Esophagus squamous epithelium (tissue), 4 donors: Measurements from ENCODE around the gene ARHGEF11.

Experiments used
- CTCF ChIP-seq, 6 experiments: fragments of 450-650 bp in 4 of 6; fragments of 200-600 bp in 2 of 6; sonication (generic) in 2 of 6; IDR thresholded peaks; one replicate each; pipeline ENCODE4 v1.5.1; 2016 to 2019; ENCODE audit warnings: antibody characterized with exemption in 6 of 6, mild to moderate bottlenecking in 4 of 6, moderate library complexity in 4 of 6
- POLR2A ChIP-seq, 4 donors: fragments of 450-650 bp; IDR thresholded peaks; one replicate each; pipeline ENCODE4 v1.6.1; 2017; ENCODE audit warnings: antibody characterized with exemption in 4 of 4, mild to moderate bottlenecking in 4 of 4, moderate library complexity in 3 of 4

GRCh38 chr1:156894711-156895454 lies 150.7 kb downstream of the ARHGEF11 start:
- no peak for TF ChIP-seq CTCF (IDR thresholded peaks at IDR 0.05)
- no peak for TF ChIP-seq POLR2A (IDR thresholded peaks at IDR 0.05)
